Thoracic aorta (tissue), 2 donors: ENCODE results near the gene ATP6V0E1. TPM values are rescaled to one million over a fixed set of nuclear protein-coding genes. Genes with fewer than 3 reads are reported as not detected.

Experiments
- ATAC-seq: fragments of 150-250 bp; one replicate; pipeline ENCODE4 v1.8.0; 2017; ENCODE audit warnings: low read depth; ENCODE audit not compliant: insufficient number of reproducible peaks, low FRiP score
- DNase-seq: peaks from one replicate; pipeline ENCODE4 v3.0.0-alpha.2; 2020; ENCODE audit warnings: low spot score
- H3K27ac ChIP-seq, 2 donors: fragments of 200-600 bp; sonication (generic); 1 replicate in 1 of 2; 2 replicates in 1 of 2; pipeline ENCODE4 v1.5.1; 2016; ENCODE audit warnings: mild to moderate bottlenecking in 2 of 2, moderate library complexity in 2 of 2
- H3K27me3 ChIP-seq: fragments of 200-600 bp; sonication (generic); replicated peaks from 2 replicates; pipeline ENCODE4 v1.6.0; 2016; ENCODE audit warnings: mild to moderate bottlenecking; ENCODE audit not compliant: insufficient read depth
- H3K36me3 ChIP-seq: fragments of 200-600 bp; sonication (generic); one replicate; pipeline ENCODE4 v1.5.1; 2016
- H3K4me1 ChIP-seq, 2 donors: fragments of 200-600 bp; sonication (generic); 1 replicate in 1 of 2; 2 replicates in 1 of 2; pipeline versions ENCODE4 v1.5.1 to v1.6.0; 2016; ENCODE audit warnings: low read depth in 2 of 2, mild to moderate bottlenecking in 1 of 2; ENCODE audit not compliant: control insufficient read depth in 1 of 2
- H3K4me3 ChIP-seq: fragments of 200-600 bp; sonication (generic); 2 replicates; pipeline ENCODE4 v1.5.1; 2016; ENCODE audit warnings: mild to moderate bottlenecking
- H3K9me3 ChIP-seq: fragments of 200-600 bp; sonication (generic); 2 replicates; pipeline ENCODE4 v1.5.1; 2016
- total RNA-seq, 2 donors: library from RNA; depleted of rRNA; stranded (reverse); fragments of >200 nt; gene quantifications; one replicate each; pipeline versions ENCODE4 v1.1.0 to v1.2.3, GENCODE V29; 2016
- TF ChIP-seq, protein P1 (sequence below): fragments of 200-600 bp; sonication (generic); IDR thresholded peaks from one replicate; pipeline ENCODE4 v1.5.1; 2019; ENCODE audit warnings: antibody characterized with exemption

ATP6V0E1 gene
- total RNA-seq, 2 donors from 2014 or later, result 117 to 123 TPM

DNA sequence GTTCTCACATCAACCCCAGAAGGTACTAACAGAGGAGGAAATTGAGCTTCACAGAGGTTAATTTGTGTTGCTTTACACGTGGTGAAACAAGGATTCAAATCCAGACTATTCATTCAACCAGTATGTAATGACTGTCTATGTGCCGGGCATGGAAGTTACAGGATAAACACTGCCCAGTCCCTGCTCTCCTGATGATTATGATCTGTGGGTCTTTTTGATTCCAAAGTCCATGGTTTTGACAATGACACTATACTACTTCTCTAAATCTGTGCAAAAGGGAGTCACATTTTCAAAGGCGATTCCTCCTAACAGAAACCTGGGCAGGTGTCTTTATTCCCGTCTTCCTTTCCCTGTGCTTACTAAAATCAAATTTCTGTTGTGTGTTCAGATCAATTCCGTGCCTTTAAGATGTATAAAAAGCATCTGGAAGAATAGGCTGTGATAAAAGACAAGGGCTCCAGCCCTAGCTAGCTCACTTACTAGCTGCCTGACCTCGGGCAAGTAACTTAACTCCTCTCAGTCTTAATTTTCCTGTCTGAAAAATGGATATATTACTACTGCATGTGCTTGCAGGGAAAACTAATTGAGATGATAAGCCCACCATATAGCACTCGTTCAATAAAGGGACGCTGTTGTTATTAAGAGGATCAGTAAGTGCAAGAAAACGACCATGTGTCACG, 71.6 kb downstream of the ATP6V0E1 start:
- DNase-seq (no peak), ATAC-seq (no peak)
- TF ChIP-seq, protein P1, sequence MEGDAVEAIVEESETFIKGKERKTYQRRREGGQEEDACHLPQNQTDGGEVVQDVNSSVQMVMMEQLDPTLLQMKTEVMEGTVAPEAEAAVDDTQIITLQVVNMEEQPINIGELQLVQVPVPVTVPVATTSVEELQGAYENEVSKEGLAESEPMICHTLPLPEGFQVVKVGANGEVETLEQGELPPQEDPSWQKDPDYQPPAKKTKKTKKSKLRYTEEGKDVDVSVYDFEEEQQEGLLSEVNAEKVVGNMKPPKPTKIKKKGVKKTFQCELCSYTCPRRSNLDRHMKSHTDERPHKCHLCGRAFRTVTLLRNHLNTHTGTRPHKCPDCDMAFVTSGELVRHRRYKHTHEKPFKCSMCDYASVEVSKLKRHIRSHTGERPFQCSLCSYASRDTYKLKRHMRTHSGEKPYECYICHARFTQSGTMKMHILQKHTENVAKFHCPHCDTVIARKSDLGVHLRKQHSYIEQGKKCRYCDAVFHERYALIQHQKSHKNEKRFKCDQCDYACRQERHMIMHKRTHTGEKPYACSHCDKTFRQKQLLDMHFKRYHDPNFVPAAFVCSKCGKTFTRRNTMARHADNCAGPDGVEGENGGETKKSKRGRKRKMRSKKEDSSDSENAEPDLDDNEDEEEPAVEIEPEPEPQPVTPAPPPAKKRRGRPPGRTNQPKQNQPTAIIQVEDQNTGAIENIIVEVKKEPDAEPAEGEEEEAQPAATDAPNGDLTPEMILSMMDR, result no peak
- H3K9me3 ChIP-seq, result no peaks in the 10 kb centered on the region
- H3K36me3 ChIP-seq, result no peaks in the 10 kb centered on the region
- peaks cover 17 to 25% of the 10 kb centered on the region in 2 donors for H3K4me1 ChIP-seq
- H3K27ac ChIP-seq, result no peak overlapping the region
- no peaks in the 10 kb centered on the region for H3K27me3 ChIP-seq
- H3K4me3 ChIP-seq, result peak overlapping the region; percentile 99

- H3K4me1 ChIP-seq, result peaks cover 17 to 29% of the 10 kb centered on the region in 2 donors
Observed at GRCh38 chr5:173055722-173055982, 72.1 kb downstream of the ATP6V0E1 start.

DNA sequence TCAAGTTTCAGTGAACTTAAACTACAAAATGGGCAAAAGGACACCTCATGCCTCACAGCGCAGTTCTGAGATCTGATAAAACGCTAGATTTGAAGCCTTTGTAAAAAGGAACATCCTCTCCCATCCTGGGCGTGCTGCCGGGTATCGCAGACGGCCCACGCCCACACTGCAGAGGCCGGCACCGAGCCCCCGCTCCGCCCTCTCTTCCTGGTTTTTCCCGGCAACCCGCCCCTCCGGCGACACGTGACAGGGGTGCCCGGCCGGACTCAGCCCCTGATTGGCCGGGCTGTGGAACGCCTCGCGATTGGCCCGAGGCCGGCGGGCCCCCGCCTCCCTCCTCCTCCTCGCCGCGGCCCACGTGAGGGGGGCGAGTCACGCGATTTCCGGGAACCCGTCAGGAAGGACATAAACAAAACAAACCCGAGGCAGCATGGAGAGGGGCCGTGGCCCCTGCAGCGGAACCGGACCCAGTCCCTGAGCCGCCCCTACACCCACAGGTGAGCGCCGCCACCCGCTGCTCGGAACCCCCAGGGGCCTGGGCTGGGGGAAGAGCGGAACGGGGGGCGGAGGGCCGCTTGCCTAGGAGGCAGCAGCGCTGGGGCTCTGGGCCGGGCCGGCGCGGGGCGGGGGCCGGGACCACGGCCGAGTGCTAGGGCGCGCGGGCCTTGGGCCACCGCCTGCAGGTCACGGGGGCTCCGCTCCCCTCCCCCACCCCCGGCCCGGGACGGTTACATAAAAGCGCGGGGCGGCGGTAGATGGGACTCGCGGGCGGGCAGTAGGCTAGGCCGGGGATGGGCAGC, 72.6 kb downstream of the ATP6V0E1 start, which contains the start of gene CREBRF:
TSS of gene CREBRF (plus strand) at position 370 of the 800 bp plus-strand sequence. CDS start 24,424 bp downstream, outside the sequence.
- Histone ChIP-seq H3K27ac (peak within 1 kb of the TSS; percentile 99 to 100), H3K36me3 (no peaks in the 10 kb centered on the region), H3K4me1 (peaks cover 17 to 34% of the 10 kb centered on the region in 2 donors), H3K4me3 (peak within 1 kb of the TSS; percentile 99), H3K27me3 (no peaks in the 10 kb centered on the region), H3K9me3 (no peaks in the 10 kb centered on the region)
- TF ChIP-seq, protein P1, result no peak
- ATAC-seq, result peak; percentile 81
- peak; percentile 86 for DNase-seq

More at GRCh38 chr5:173055722-173055982, 72.1 kb downstream of the ATP6V0E1 start:
- TF ChIP-seq, protein P1, result no peak
- Histone ChIP-seq H3K27ac (peak overlapping the region in 1 of 2 donors; percentile 99), H3K4me3 (peak overlapping the region; percentile 99), H3K36me3 (no peaks in the 10 kb centered on the region), H3K27me3 (no peaks in the 10 kb centered on the region), H3K9me3 (no peaks in the 10 kb centered on the region)
- DNase-seq (no peak), ATAC-seq (no peak)

DNA sequence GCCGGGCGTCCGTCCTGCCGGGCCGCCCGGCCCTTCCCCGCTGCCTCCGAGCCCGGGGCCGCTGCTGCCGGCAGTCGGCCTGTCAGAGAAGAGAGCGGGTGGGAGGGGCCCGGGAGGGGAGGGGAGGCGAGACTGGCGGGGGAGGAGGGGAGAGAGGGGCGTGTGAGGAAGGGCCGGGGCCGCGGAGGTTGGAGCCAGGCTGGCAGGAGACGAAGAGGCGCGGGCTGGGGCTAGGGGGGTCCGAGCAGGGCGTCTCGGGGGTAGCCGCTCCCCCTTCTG, 73.2 kb downstream of the ATP6V0E1 start:
- ATAC-seq (peak; percentile 75), DNase-seq (no peak)
- Histone ChIP-seq H3K36me3 (no peaks in the 10 kb centered on the region), H3K27ac (peak overlapping the region; percentile 99 to 100), H3K27me3 (no peaks in the 10 kb centered on the region), H3K4me3 (peak overlapping the region; percentile 99), H3K4me1 (peaks cover 17 to 36% of the 10 kb centered on the region in 2 donors), H3K9me3 (no peaks in the 10 kb centered on the region)
- TF ChIP-seq, protein P1, result no peak

GRCh38 chr5:173057062-173057924, 73.7 kb downstream of the ATP6V0E1 start:
- Histone ChIP-seq H3K4me1 (peaks cover 17 to 41% of the 10 kb centered on the region in 2 donors), H3K4me3 (peak overlapping the region; percentile 99), H3K27ac (peak overlapping the region; percentile 99 to 100), H3K27me3 (no peaks in the 10 kb centered on the region), H3K36me3 (no peaks in the 10 kb centered on the region), H3K9me3 (no peaks in the 10 kb centered on the region)
- TF ChIP-seq, protein P1, result peak; percentile 24
- ATAC-seq, result peak; percentile 95
- DNase-seq, result peak; percentile 98
